IMR-90 (cell line): ENCODE data around the gene GRPR.

Source experiments
- BHLHE40 ChIP-seq: fragments of 150-350 bp; IDR thresholded peaks from 2 replicates; pipeline ENCODE4 v1.6.1; 2016; ENCODE audit warnings: mild to moderate bottlenecking, low read depth, low read length
- CEBPB ChIP-seq: IDR thresholded peaks from 2 replicates; pipeline ENCODE4 v1.6.1; 2012; ENCODE audit warnings: low read depth, low read length, improper control_type of control experiment
- CHD1 ChIP-seq: IDR thresholded peaks from 2 replicates; pipeline ENCODE4 v1.6.1; 2012; ENCODE audit warnings: low read depth, low read length, improper control_type of control experiment
- CTCF ChIP-seq: conservative IDR thresholded peaks from 2 replicates; pipeline ENCODE4 v1.5.1; 2012; ENCODE audit warnings: mild to moderate bottlenecking, low read depth, low read length, improper control_type of control experiment
- MAFK ChIP-seq: IDR thresholded peaks from 2 replicates; pipeline ENCODE4 v1.6.1; 2012; ENCODE audit warnings: low read depth, low read length, improper control_type of control experiment
- NFE2L2 ChIP-seq: fragments of 150-350 bp; IDR thresholded peaks from 2 replicates; pipeline ENCODE4 v1.6.1; 2016; ENCODE audit warnings: low read depth, mild to moderate bottlenecking, low read length
- POLR2A ChIP-seq: IDR thresholded peaks from 2 replicates; pipeline ENCODE4 v1.6.1; 2012; ENCODE audit warnings: mild to moderate bottlenecking, low read depth, low read length
- RAD21 ChIP-seq: IDR thresholded peaks from 2 replicates; pipeline ENCODE4 v1.6.1; 2012; ENCODE audit warnings: low read length, improper control_type of control experiment
- RCOR1 ChIP-seq: IDR thresholded peaks from 2 replicates; pipeline ENCODE4 v1.6.1; 2012; ENCODE audit warnings: mild to moderate bottlenecking, low read length, improper control_type of control experiment; ENCODE audit not compliant: insufficient replicate concordance
- RFX5 ChIP-seq: IDR thresholded peaks from 2 replicates; pipeline ENCODE4 v1.8.0; 2012; ENCODE audit warnings: low read depth, mild to moderate bottlenecking, low read length, moderate library complexity
- TF ChIP-seq, protein P1 (sequence below): fragments of 150-350 bp; IDR thresholded peaks from 2 replicates; pipeline ENCODE4 v1.6.1; 2017; ENCODE audit warnings: mild to moderate bottlenecking, antibody characterized with exemption, low read length, low read depth

- TF ChIP-seq CEBPB (no peak), RFX5 (no peak), CTCF (no peak), POLR2A (no peak), BHLHE40 (no peak), MAFK (no peak), NFE2L2 (no peak), RCOR1 (no peak), CHD1 (no peak), RAD21 (no peak)
- TF ChIP-seq, protein P1, sequence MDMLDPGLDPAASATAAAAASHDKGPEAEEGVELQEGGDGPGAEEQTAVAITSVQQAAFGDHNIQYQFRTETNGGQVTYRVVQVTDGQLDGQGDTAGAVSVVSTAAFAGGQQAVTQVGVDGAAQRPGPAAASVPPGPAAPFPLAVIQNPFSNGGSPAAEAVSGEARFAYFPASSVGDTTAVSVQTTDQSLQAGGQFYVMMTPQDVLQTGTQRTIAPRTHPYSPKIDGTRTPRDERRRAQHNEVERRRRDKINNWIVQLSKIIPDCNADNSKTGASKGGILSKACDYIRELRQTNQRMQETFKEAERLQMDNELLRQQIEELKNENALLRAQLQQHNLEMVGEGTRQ, result no peak
Measured at GRCh38 chrX:16137416-16138107, 14.2 kb downstream of the GRPR start.
